Measurements from ENCODE around the gene ARHGEF11.

Gene ARHGEF11

GRCh38 chr1:156993426-156994147 is 52.0 kb downstream of the ARHGEF11 start:
- ChIA-PET CTCF (interaction anchor here (0.8 kb wide), 1 partner anchor 15 kb away, joined by 3 read pairs; no protein-coding TSS in a partner anchor), POLR2A (no interaction called here)
- no peak for DNase-seq (ENCODE audit: extremely low spot score)
- TF ChIP-seq ELF4 (IDR thresholded peaks at IDR 0.05) (no peak), CTBP1 (IDR thresholded peaks at IDR 0.05; ENCODE audit: borderline replicate concordance) (no peak), FOXA1 (IDR thresholded peaks at IDR 0.05) (no peak), TARDBP (IDR thresholded peaks at IDR 0.05) (no peak), HDGF (IDR thresholded peaks at IDR 0.05; ENCODE audit: borderline replicate concordance) (no peak), SUZ12 (IDR thresholded peaks at IDR 0.05) (no peak), FOXK2 (IDR thresholded peaks at IDR 0.05) (no peak)

DNA sequence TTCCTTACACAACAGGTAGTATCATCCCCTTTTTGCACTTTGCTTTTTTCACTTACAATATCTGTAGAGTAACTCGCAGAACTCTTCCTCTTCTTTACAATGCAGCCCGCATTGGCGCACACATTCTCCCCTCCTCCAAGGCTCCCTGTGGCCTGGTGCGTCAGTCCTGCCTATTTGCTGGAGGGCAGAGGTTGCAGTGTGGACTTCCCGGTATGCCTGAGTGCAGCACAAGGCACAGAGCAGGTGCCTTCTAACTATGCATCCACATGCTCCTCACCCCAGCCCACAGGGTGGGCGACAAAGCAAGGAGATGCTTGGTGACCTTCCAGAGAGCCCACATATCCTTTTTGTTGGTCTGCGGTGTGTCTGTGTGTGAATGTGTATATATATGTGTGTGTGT is 53.3 kb downstream of the ARHGEF11 start:
- TF ChIP-seq LEF1 (IDR thresholded peaks at IDR 0.05; ENCODE audit: borderline replicate concordance) (no peak), FOXA1 (IDR thresholded peaks at IDR 0.05) (no peak), TARDBP (IDR thresholded peaks at IDR 0.05) (no peak), ELF4 (IDR thresholded peaks at IDR 0.05) (no peak), SP1 (IDR thresholded peaks at IDR 0.05) (no peak), L3MBTL2 (conservative IDR thresholded peaks at IDR 0.05) (no peak)
- ChIA-PET POLR2A (no interaction called here), CTCF (no interaction called here)
- no peak for DNase-seq (ENCODE audit: extremely low spot score)

GRCh38 chr1:156987715-156988114 is 57.8 kb downstream of the ARHGEF11 start:
- no peak for DNase-seq (ENCODE audit: extremely low spot score)
- TF ChIP-seq FOXA1 (IDR thresholded peaks at IDR 0.05) (no peak), CTBP1 (IDR thresholded peaks at IDR 0.05; ENCODE audit: borderline replicate concordance) (no peak), NFRKB (IDR thresholded peaks at IDR 0.05) (no peak), SUZ12 (IDR thresholded peaks at IDR 0.05) (no peak), FOXK2 (IDR thresholded peaks at IDR 0.05) (no peak), TARDBP (IDR thresholded peaks at IDR 0.05) (no peak), BHLHE40 (IDR thresholded peaks at IDR 0.05; ENCODE audit: borderline replicate concordance) (no peak), L3MBTL2 (conservative IDR thresholded peaks at IDR 0.05) (no peak), ZNF384 (IDR thresholded peaks at IDR 0.05) (no peak), ELF4 (IDR thresholded peaks at IDR 0.05) (no peak), ARNT (IDR thresholded peaks at IDR 0.05) (no peak)
- TF ChIP-seq, protein P1, sequence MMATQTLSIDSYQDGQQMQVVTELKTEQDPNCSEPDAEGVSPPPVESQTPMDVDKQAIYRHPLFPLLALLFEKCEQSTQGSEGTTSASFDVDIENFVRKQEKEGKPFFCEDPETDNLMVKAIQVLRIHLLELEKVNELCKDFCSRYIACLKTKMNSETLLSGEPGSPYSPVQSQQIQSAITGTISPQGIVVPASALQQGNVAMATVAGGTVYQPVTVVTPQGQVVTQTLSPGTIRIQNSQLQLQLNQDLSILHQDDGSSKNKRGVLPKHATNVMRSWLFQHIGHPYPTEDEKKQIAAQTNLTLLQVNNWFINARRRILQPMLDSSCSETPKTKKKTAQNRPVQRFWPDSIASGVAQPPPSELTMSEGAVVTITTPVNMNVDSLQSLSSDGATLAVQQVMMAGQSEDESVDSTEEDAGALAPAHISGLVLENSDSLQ (IDR thresholded peaks at IDR 0.05), result no peak
- CTCF ChIA-PET, result no interaction called here
- POLR2A ChIA-PET, result no interaction called here

DNA sequence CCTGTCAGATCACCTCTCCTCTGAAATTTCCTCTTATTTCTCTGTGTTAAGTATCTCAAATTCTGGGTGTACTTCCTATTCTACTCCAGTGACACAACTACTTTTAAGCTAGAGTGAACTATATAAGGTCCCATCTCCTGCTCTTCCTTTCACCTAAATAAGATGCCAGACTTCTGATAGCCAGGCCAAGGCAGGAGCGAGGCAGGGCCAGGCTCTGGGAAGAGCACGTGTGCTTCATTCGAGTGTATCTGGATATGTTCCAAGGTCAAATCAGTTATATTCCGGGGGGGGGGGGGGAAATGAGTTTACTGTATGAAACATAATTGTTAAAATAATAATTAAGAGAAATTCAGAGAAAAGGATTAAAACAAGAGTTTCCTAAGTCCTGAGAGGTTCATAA is 65.0 kb downstream of the ARHGEF11 start:
- ChIA-PET POLR2A (interaction anchor here (1.1 kb wide), 1 partner anchor 10 kb away, joined by 3 read pairs; no protein-coding TSS in a partner anchor), CTCF (interaction anchor here (0.6 kb wide), 1 partner anchor 366 kb away, joined by 3 read pairs; no protein-coding TSS in a partner anchor)
- TF ChIP-seq BHLHE40 (IDR thresholded peaks at IDR 0.05; ENCODE audit: borderline replicate concordance) (no peak), ELF4 (IDR thresholded peaks at IDR 0.05) (no peak), FOXA1 (IDR thresholded peaks at IDR 0.05) (no peak), TARDBP (IDR thresholded peaks at IDR 0.05) (no peak), FOXK2 (IDR thresholded peaks at IDR 0.05) (no peak), ZNF384 (IDR thresholded peaks at IDR 0.05) (no peak), FOXM1 (IDR thresholded peaks at IDR 0.05; ENCODE audit: borderline replicate concordance) (no peak), SP1 (IDR thresholded peaks at IDR 0.05) (no peak), LEF1 (IDR thresholded peaks at IDR 0.05; ENCODE audit: borderline replicate concordance) (no peak), SUZ12 (IDR thresholded peaks at IDR 0.05) (no peak), ARNT (IDR thresholded peaks at IDR 0.05) (no peak), HDGF (IDR thresholded peaks at IDR 0.05; ENCODE audit: borderline replicate concordance) (no peak), CTBP1 (IDR thresholded peaks at IDR 0.05; ENCODE audit: borderline replicate concordance) (no peak), L3MBTL2 (conservative IDR thresholded peaks at IDR 0.05) (no peak), NFRKB (IDR thresholded peaks at IDR 0.05) (no peak)
- TF ChIP-seq, protein P1 (IDR thresholded peaks at IDR 0.05), result no peak
- no peak for DNase-seq (ENCODE audit: extremely low spot score)

- DNase-seq (ENCODE audit: extremely low spot score), result no peak
- TF ChIP-seq LEF1 (IDR thresholded peaks at IDR 0.05; ENCODE audit: borderline replicate concordance) (no peak), ELF4 (IDR thresholded peaks at IDR 0.05) (no peak), TARDBP (IDR thresholded peaks at IDR 0.05) (no peak), ZNF384 (IDR thresholded peaks at IDR 0.05) (no peak)
- CTCF ChIA-PET, result interaction anchor here (1.2 kb wide), 1 partner anchor 10 kb away, joined by 3 read pairs; no protein-coding TSS in a partner anchor
- POLR2A ChIA-PET, result no interaction called here
Observed at GRCh38 chr1:156975084-156975483, 70.5 kb downstream of the ARHGEF11 start.

DNA sequence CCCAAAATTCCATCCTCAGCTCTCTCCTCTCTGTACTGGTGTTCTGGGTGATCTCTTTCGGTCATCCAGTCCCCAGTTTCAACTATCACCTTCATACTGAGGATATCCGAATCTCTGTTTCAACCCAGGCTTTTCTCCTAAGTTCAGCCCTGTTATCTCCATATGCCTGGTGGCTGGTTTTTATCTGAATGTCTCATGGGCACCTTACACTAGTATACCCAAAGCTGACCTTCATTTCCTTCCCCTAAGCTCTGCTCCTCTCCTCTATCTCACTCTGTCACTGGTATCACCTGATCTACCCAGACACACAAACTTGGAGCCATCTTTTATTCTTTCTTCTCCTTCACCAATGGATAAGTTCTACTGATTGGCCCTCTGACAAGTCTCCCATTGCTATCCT is 72.1 kb downstream of the ARHGEF11 start:
- ChIA-PET CTCF (no interaction called here), POLR2A (no interaction called here)
- DNase-seq (ENCODE audit: extremely low spot score), result no peak
- no peak for TF ChIP-seq ELF4 (IDR thresholded peaks at IDR 0.05)
- TF ChIP-seq FOXK2 (IDR thresholded peaks at IDR 0.05), result no peak
- TF ChIP-seq LEF1 (IDR thresholded peaks at IDR 0.05; ENCODE audit: borderline replicate concordance), result no peak
- TF ChIP-seq ARNT (IDR thresholded peaks at IDR 0.05), result no peak
- no peak for TF ChIP-seq FOXM1 (IDR thresholded peaks at IDR 0.05; ENCODE audit: borderline replicate concordance)
- TF ChIP-seq L3MBTL2 (conservative IDR thresholded peaks at IDR 0.05), result no peak
- no peak for TF ChIP-seq CTBP1 (IDR thresholded peaks at IDR 0.05; ENCODE audit: borderline replicate concordance)
- TF ChIP-seq FOXA1 (IDR thresholded peaks at IDR 0.05), result no peak
- TF ChIP-seq HDGF (IDR thresholded peaks at IDR 0.05; ENCODE audit: borderline replicate concordance), result no peak
- no peak for TF ChIP-seq SP1 (IDR thresholded peaks at IDR 0.05)
- TF ChIP-seq, protein P1 (IDR thresholded peaks at IDR 0.05), result no peak
- no peak for TF ChIP-seq SUZ12 (IDR thresholded peaks at IDR 0.05)
- no peak for TF ChIP-seq NFRKB (IDR thresholded peaks at IDR 0.05)
- no peak for TF ChIP-seq TARDBP (IDR thresholded peaks at IDR 0.05)
